ENCODE data around the gene DIAPH1.

Gene DIAPH1

GRCh38 chr5:141574122-141574510, 44.7 kb downstream of the DIAPH1 start:
- no peaks in the 10 kb centered on the region for H3F3A ChIP-seq (ENCODE audit: insufficient read depth, low read length)
- no peaks in the 10 kb centered on the region for H3K27me3 ChIP-seq (replicated peaks; ENCODE audit: insufficient read depth, low read length)
- no peak overlapping the region for H3K4me2 ChIP-seq (ENCODE audit: low read depth, low read length)
- DNase-seq = no peak
- no peak overlapping the region for H3K9ac ChIP-seq (ENCODE audit: low read length)
- H3K9me2 ChIP-seq (replicated peaks; ENCODE audit: insufficient read depth, low read length) = no peaks in the 10 kb centered on the region
- H3K9me3 ChIP-seq (replicated peaks; ENCODE audit: insufficient read depth, low read length) = no peaks in the 10 kb centered on the region
- no peak for TF ChIP-seq EZH2 (optimal IDR thresholded peaks at IDR 0.05; ENCODE audit: low read depth, low read length)
- TF ChIP-seq, protein P1, sequence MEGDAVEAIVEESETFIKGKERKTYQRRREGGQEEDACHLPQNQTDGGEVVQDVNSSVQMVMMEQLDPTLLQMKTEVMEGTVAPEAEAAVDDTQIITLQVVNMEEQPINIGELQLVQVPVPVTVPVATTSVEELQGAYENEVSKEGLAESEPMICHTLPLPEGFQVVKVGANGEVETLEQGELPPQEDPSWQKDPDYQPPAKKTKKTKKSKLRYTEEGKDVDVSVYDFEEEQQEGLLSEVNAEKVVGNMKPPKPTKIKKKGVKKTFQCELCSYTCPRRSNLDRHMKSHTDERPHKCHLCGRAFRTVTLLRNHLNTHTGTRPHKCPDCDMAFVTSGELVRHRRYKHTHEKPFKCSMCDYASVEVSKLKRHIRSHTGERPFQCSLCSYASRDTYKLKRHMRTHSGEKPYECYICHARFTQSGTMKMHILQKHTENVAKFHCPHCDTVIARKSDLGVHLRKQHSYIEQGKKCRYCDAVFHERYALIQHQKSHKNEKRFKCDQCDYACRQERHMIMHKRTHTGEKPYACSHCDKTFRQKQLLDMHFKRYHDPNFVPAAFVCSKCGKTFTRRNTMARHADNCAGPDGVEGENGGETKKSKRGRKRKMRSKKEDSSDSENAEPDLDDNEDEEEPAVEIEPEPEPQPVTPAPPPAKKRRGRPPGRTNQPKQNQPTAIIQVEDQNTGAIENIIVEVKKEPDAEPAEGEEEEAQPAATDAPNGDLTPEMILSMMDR (IDR thresholded peaks at IDR 0.05; ENCODE audit: low read length) = no peak
- no peak for TF ChIP-seq EZH2phosphoT487 (IDR thresholded peaks at IDR 0.05; ENCODE audit: low read length)
- no peak overlapping the region for H3K4me3 ChIP-seq (ENCODE audit: low read length)
- no peak overlapping the region for H3K27ac ChIP-seq (ENCODE audit: low read length)
- H3K79me2 ChIP-seq (ENCODE audit: low read length) = no peaks in the 10 kb centered on the region
- H4K20me1 ChIP-seq (ENCODE audit: insufficient read depth, low read length) = no peaks in the 10 kb centered on the region
- H3K36me3 ChIP-seq (replicated peaks; ENCODE audit: insufficient read depth, low read length) = peaks cover 9% of the 10 kb centered on the region
- H2AFZ ChIP-seq (ENCODE audit: low read length) = no peak overlapping the region
- no peaks in the 10 kb centered on the region for H3K4me1 ChIP-seq (ENCODE audit: low read length)

- TF ChIP-seq EZH2phosphoT487 (IDR thresholded peaks at IDR 0.05; ENCODE audit: low read length) = no peak
- TF ChIP-seq, protein P1 (IDR thresholded peaks at IDR 0.05; ENCODE audit: low read length) = no peak
- no peak for TF ChIP-seq EZH2 (optimal IDR thresholded peaks at IDR 0.05; ENCODE audit: low read depth, low read length)
- no peak for DNase-seq
- Histone ChIP-seq H3K79me2 (ENCODE audit: low read length) (no peaks in the 10 kb centered on the region), H3K4me2 (ENCODE audit: low read depth, low read length) (no peak overlapping the region), H3K9me2 (replicated peaks; ENCODE audit: insufficient read depth, low read length) (no peaks in the 10 kb centered on the region), H4K20me1 (ENCODE audit: insufficient read depth, low read length) (no peaks in the 10 kb centered on the region), H3K27me3 (replicated peaks; ENCODE audit: insufficient read depth, low read length) (no peaks in the 10 kb centered on the region), H3F3A (ENCODE audit: insufficient read depth, low read length) (peaks cover under 1% of the 10 kb centered on the region; the same call in 1 of the 2 replicates), H2AFZ (ENCODE audit: low read length) (no peak overlapping the region), H3K9me3 (replicated peaks; ENCODE audit: insufficient read depth, low read length) (no peaks in the 10 kb centered on the region), H3K4me1 (ENCODE audit: low read length) (no peaks in the 10 kb centered on the region), H3K36me3 (replicated peaks; ENCODE audit: insufficient read depth, low read length) (peaks cover 9% of the 10 kb centered on the region), H3K9ac (ENCODE audit: low read length) (no peak overlapping the region), H3K27ac (ENCODE audit: low read length) (no peak overlapping the region), H3K4me3 (ENCODE audit: low read length) (no peak overlapping the region)
Observed at GRCh38 chr5:141573489-141574121, 45.2 kb downstream of the DIAPH1 start.

GRCh38 chr5:141570655-141571054, 48.1 kb downstream of the DIAPH1 start:
- Histone ChIP-seq H3K4me3 (ENCODE audit: low read length) (no peak overlapping the region), H3K9me3 (replicated peaks; ENCODE audit: insufficient read depth, low read length) (no peaks in the 10 kb centered on the region), H4K20me1 (ENCODE audit: insufficient read depth, low read length) (no peaks in the 10 kb centered on the region), H3K27ac (ENCODE audit: low read length) (no peak overlapping the region), H3F3A (ENCODE audit: insufficient read depth, low read length) (peaks cover 3% of the 10 kb centered on the region; the same call in 1 of the 2 replicates), H3K4me2 (ENCODE audit: low read depth, low read length) (no peak overlapping the region), H3K9ac (ENCODE audit: low read length) (no peak overlapping the region), H3K4me1 (ENCODE audit: low read length) (no peaks in the 10 kb centered on the region), H2AFZ (ENCODE audit: low read length) (no peak overlapping the region), H3K79me2 (ENCODE audit: low read length) (0 out of 2 replicates have a peak, but pooled peaks cover 5% of the 10 kb centered on the region), H3K9me2 (replicated peaks; ENCODE audit: insufficient read depth, low read length) (no peaks in the 10 kb centered on the region), H3K27me3 (replicated peaks; ENCODE audit: insufficient read depth, low read length) (no peaks in the 10 kb centered on the region), H3K36me3 (replicated peaks; ENCODE audit: insufficient read depth, low read length) (no peaks in the 10 kb centered on the region)
- DNase-seq = no peak
- TF ChIP-seq EZH2phosphoT487 (IDR thresholded peaks at IDR 0.05; ENCODE audit: low read length) (no peak), EZH2 (optimal IDR thresholded peaks at IDR 0.05; ENCODE audit: low read depth, low read length) (no peak)
- TF ChIP-seq, protein P1 (IDR thresholded peaks at IDR 0.05; ENCODE audit: low read length) = no peak
